ENCODE results near the gene CKAP5. TPM values are rescaled to one million over a fixed set of nuclear protein-coding genes. Genes with fewer than 3 reads are reported as not detected.

CKAP5 gene
- total RNA-seq, 3 donors from 2014 or later (not counting 1 experiment from before 2014, with no cell fraction given): 39.1 to 63.7 (median 46.3) TPM

DNA sequence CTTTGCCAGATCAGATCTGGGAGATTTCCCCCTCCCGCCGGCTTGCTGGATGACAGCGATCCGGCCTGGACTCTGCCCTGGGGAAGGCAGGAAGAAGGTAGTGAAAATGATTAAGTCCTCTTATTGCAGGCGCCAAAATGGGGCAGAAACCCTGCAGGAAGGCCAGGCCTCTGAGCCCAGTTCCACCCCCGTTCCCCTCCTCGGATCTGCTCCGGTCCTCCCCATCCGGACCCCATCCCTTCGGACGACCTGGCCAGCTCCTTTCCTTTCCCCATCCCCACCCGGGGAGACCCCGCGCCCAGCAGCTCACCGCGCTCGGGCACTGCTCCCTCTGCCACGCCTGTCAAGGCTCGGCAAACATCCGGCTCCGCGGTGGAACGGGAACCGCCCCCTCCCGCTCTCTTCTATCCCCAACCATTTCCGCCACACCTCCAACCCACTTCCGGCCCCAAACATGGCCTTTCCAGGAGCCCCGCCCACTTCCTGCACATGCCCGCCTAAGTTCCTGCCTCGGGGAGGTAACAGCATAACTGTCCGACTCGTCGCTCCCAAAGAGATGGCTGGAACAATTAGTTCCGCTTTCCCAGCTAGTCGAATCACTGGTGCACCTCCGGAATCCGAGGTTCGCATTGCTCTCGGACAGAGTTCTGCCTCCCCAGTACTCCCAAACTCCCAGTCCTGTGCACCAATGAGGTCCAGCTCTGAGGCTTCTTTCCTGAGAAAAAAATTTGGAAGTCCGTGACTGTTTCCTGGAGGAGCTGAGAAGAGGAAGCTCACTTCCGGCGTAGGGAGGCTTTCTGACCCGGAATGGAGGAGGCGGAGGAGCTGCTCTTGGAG, 145.6 kb downstream of the CKAP5 start, which contains the start of the genes ARHGAP1 and ZNF408:
TSS of gene ARHGAP1 (minus strand) at position 379 of the 837 bp plus-strand sequence. CDS start 4,512 bp downstream, outside the sequence.
TSS of gene ZNF408 (plus strand) at position 791 of the 837 bp plus-strand sequence. CDS start at position 808, 17 bp downstream.
- peak within 1 kb of the TSS; percentile 85 for H3K4me3 ChIP-seq (ENCODE audit: low read length)
- H3K27me3 Mint-ChIP-seq (ENCODE audit: low read depth in 2 of 2): no peaks in the 10 kb centered on the region
- DNase-seq (peak; percentile 97 to 100), ATAC-seq (peak; percentile 97 to 99 (median 98))
- no peaks in the 10 kb centered on the region for H3K36me3 Mint-ChIP-seq
- H3K27me3 ChIP-seq (ENCODE audit: control insufficient read depth, insufficient read depth, low read length): no peaks in the 10 kb centered on the region
- peak within 1 kb of the TSS; percentile 97 for H3K4me3 Mint-ChIP-seq
- intact Hi-C loops (cut with micrococcal nuclease): loop anchor here (1.0 to 2.0 kb wide), 3 partner anchors 29 to 548 kb away; partner anchors contain the start of gene ACP2
- peaks cover 44% of the 10 kb centered on the region for H3K4me1 ChIP-seq (ENCODE audit: control insufficient read depth, insufficient read depth, low read length)
- TF ChIP-seq, protein P1, sequence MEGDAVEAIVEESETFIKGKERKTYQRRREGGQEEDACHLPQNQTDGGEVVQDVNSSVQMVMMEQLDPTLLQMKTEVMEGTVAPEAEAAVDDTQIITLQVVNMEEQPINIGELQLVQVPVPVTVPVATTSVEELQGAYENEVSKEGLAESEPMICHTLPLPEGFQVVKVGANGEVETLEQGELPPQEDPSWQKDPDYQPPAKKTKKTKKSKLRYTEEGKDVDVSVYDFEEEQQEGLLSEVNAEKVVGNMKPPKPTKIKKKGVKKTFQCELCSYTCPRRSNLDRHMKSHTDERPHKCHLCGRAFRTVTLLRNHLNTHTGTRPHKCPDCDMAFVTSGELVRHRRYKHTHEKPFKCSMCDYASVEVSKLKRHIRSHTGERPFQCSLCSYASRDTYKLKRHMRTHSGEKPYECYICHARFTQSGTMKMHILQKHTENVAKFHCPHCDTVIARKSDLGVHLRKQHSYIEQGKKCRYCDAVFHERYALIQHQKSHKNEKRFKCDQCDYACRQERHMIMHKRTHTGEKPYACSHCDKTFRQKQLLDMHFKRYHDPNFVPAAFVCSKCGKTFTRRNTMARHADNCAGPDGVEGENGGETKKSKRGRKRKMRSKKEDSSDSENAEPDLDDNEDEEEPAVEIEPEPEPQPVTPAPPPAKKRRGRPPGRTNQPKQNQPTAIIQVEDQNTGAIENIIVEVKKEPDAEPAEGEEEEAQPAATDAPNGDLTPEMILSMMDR (IDR thresholded peaks at IDR 0.05): no peak
- WGBS (ENCODE audit: insufficient coverage): 0% methylated on average over 44 of the region's 44 CpGs
- H3K27ac ChIP-seq (ENCODE audit: low read length): peak within 1 kb of the TSS; percentile 53
- peak within 1 kb of the TSS; percentile 84 to 94 for H3K27ac Mint-ChIP-seq
- H3K36me3 ChIP-seq (ENCODE audit: control insufficient read depth, insufficient read depth, low read length): peaks cover 40% of the 10 kb centered on the region
- peaks cover 32 to 56% of the 10 kb centered on the region in 2 donors for H3K4me1 Mint-ChIP-seq
- no peaks in the 10 kb centered on the region for H3K9me3 ChIP-seq (ENCODE audit: control insufficient read depth, insufficient read depth, low read length)
- no peaks in the 10 kb centered on the region for H3K9me3 Mint-ChIP-seq

DNA sequence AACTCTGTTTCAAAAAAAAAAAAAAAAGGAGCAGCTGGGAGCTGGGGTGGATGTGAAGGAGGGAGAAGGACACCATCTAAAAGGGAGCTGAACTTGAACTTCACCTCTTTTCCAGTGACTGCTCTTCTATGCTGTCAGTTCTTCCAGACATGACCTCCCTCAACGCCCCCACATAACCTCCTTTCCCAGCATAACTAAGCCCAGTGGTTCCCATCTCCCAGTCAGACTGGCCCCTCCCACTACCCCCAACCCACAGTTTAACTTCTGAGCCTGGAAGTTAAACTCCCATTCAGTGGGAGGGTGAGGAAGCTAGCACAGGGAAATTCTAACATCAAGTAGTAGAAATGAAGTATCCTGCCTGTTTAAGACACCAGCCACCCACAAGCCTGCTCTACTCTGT, 147.5 kb downstream of the CKAP5 start:
- Mint-ChIP-seq H3K27ac (peak overlapping the region in 1 of 2 donors; percentile 84), H3K36me3 (no peaks in the 10 kb centered on the region), H3K9me3 (no peaks in the 10 kb centered on the region), H3K4me1 (peaks cover 41 to 70% of the 10 kb centered on the region in 2 donors), H3K4me3 (peak overlapping the region; percentile 56), H3K27me3 (ENCODE audit: low read depth in 2 of 2) (no peaks in the 10 kb centered on the region)
- no peak overlapping the region for H3K4me3 ChIP-seq (ENCODE audit: low read length)
- peaks cover 41% of the 10 kb centered on the region for H3K36me3 ChIP-seq (ENCODE audit: control insufficient read depth, insufficient read depth, low read length)
- H3K27me3 ChIP-seq (ENCODE audit: control insufficient read depth, insufficient read depth, low read length): no peaks in the 10 kb centered on the region
- TF ChIP-seq, protein P1 (IDR thresholded peaks at IDR 0.05): no peak
- ATAC-seq (no peak), DNase-seq (no peak)
- no peak overlapping the region for H3K27ac ChIP-seq (ENCODE audit: low read length)
- intact Hi-C loops (cut with micrococcal nuclease): no loop called here
- 92% methylated on average over 1 of the region's 1 CpG for WGBS (ENCODE audit: insufficient coverage)
- peaks cover 60% of the 10 kb centered on the region for H3K4me1 ChIP-seq (ENCODE audit: control insufficient read depth, insufficient read depth, low read length)
- H3K9me3 ChIP-seq (ENCODE audit: control insufficient read depth, insufficient read depth, low read length): no peaks in the 10 kb centered on the region

DNA sequence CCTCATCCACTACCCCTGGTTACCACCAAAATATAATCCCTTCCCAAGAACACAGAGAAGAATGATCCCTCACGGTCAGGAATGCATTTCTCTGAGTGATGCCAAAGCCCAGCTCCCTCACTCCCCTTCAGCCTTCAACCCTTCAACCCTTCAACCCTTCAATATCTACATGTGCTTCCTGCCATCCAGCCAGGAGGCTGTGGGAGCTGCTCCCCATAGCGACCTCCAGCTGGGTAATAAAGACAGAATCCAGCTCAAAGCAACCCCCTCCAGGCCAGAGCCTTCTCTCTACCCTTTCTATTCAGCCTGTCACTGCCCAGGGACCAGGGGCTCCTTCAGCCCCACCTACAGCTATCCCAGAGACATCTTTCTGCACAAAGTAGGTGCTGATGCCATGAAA, 148.4 kb downstream of the CKAP5 start:
- no peak for DNase-seq
- Mint-ChIP-seq H3K9me3 (no peaks in the 10 kb centered on the region), H3K4me3 (peak overlapping the region; percentile 56), H3K36me3 (no peaks in the 10 kb centered on the region), H3K27ac (peak overlapping the region; percentile 40 to 74), H3K27me3 (ENCODE audit: low read depth in 2 of 2) (no peaks in the 10 kb centered on the region), H3K4me1 (peaks cover 41 to 62% of the 10 kb centered on the region in 2 donors)
- Histone ChIP-seq H3K9me3 (ENCODE audit: control insufficient read depth, insufficient read depth, low read length) (no peaks in the 10 kb centered on the region), H3K4me1 (ENCODE audit: control insufficient read depth, insufficient read depth, low read length) (peaks cover 56% of the 10 kb centered on the region), H3K36me3 (ENCODE audit: control insufficient read depth, insufficient read depth, low read length) (peaks cover 37% of the 10 kb centered on the region), H3K27ac (ENCODE audit: low read length) (no peak overlapping the region), H3K4me3 (ENCODE audit: low read length) (no peak overlapping the region), H3K27me3 (ENCODE audit: control insufficient read depth, insufficient read depth, low read length) (no peaks in the 10 kb centered on the region)
- intact Hi-C loops (cut with micrococcal nuclease): no loop called here
- 81% methylated on average over 2 of the region's 2 CpGs for WGBS (ENCODE audit: insufficient coverage)
- ATAC-seq: no peak
- TF ChIP-seq, protein P1 (IDR thresholded peaks at IDR 0.05): no peak

All from natural killer cell (primary cell).